Thyroid gland (tissue), 4 donors: ENCODE results near the gene MTCL1. TPM values are rescaled to one million over a fixed set of nuclear protein-coding genes. Genes with fewer than 3 reads are reported as not detected.

Source experiments
- DNase-seq, 2 donors: peaks; one replicate each; pipeline ENCODE4 v3.0.0-alpha.2; 2019
- H3K27ac ChIP-seq, 3 donors: fragments of 200-600 bp; sonication (generic); 1 replicate in 2 of 3; 2 replicates in 1 of 3; pipeline ENCODE4 v1.5.1; 2016 to 2019; ENCODE audit warnings: mild to moderate bottlenecking in 1 of 3, moderate library complexity in 1 of 3
- H3K27me3 ChIP-seq: fragments of 200-600 bp; sonication (generic); one replicate; pipeline ENCODE4 v1.5.1; 2019
- H3K36me3 ChIP-seq, 2 donors: fragments of 200-600 bp; sonication (generic); one replicate each; pipeline ENCODE4 v1.5.1; 2016 to 2019
- H3K4me1 ChIP-seq, 2 donors: fragments of 200-600 bp; sonication (generic); one replicate each; pipeline ENCODE4 v1.5.1; 2017 to 2019
- H3K4me3 ChIP-seq, 3 donors: fragments of 200-600 bp; sonication (generic); replicated peaks in 1 of 3; 1 replicate in 2 of 3; 2 replicates in 1 of 3; pipeline ENCODE4 v1.5.1; 2016; ENCODE audit warnings: mild to moderate bottlenecking in 1 of 3
- H3K9me3 ChIP-seq: fragments of 200-600 bp; sonication (generic); one replicate; pipeline ENCODE4 v1.5.1; 2017
- POLR2A ChIP-seq, 2 donors: fragments of 450-650 bp; IDR thresholded peaks; one replicate each; pipeline ENCODE4 v1.6.1; 2017; ENCODE audit warnings: antibody characterized with exemption in 2 of 2, mild to moderate bottlenecking in 2 of 2, moderate library complexity in 1 of 2
- WGBS, 2 donors: methylation state at CpG; one replicate each; pipeline ENCODE4 v1.1.5; 2017; 5-methylcytosine and 5-hydroxymethylcytosine counted together
- intact Hi-C: fragments of 100-400 bp; cut with DNase I; formaldehyde crosslinking; loops from one replicate; pipeline ENCODE4 v1.15.1; 2023
- total RNA-seq, 4 donors: library from RNA; depleted of rRNA; stranded (reverse); fragments of >200 nt; gene quantifications; one replicate each; pipeline ENCODE4 v1.2.3, GENCODE V29; 2016
- TF ChIP-seq, protein P1 (sequence below), 6 experiments: fragments of 200-600 bp in 3 of 6; fragments of 450-650 bp in 3 of 6; sonication (generic) in 3 of 6; IDR thresholded peaks; one replicate each; pipeline ENCODE4 v1.5.1; 2016 to 2019; ENCODE audit warnings: antibody characterized with exemption in 6 of 6, mild to moderate bottlenecking in 2 of 6, inconsistent platforms in 1 of 6, moderate library complexity in 1 of 6

Gene MTCL1
- total RNA-seq, 4 donors from 2014 or later = 2.0 to 3.2 (median 2.5) TPM

DNA sequence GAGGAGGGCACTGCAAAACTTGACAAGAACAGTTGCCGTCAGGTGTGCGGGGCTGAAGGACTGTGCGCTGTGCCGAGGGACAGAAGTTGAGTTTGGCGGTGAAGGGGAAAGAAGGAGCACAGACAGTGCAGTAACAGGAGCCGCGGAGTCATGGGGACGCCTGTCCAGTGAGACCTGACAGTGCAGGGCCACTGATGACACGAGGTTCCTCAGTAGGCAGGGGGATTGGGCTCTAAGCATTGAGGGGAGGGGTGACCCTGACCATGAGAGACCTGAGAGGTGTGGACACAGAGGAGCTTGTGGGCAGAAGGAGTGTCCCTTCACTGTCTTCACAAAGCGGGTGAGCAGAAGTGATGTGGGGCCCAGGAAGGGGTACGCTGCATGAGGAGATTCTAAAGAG lies 104.8 kb downstream of the MTCL1 start:
- 92 to 93% methylated on average over 11 of the region's 11 CpGs for WGBS, 2 donors
- H3K9me3 ChIP-seq = no peaks in the 10 kb centered on the region
- H3K36me3 ChIP-seq = no peaks in the 10 kb centered on the region
- no peak overlapping the region for H3K27ac ChIP-seq
- DNase-seq = no peak
- H3K4me3 ChIP-seq = no peak overlapping the region
- H3K27me3 ChIP-seq = no peaks in the 10 kb centered on the region
- TF ChIP-seq, protein P1, sequence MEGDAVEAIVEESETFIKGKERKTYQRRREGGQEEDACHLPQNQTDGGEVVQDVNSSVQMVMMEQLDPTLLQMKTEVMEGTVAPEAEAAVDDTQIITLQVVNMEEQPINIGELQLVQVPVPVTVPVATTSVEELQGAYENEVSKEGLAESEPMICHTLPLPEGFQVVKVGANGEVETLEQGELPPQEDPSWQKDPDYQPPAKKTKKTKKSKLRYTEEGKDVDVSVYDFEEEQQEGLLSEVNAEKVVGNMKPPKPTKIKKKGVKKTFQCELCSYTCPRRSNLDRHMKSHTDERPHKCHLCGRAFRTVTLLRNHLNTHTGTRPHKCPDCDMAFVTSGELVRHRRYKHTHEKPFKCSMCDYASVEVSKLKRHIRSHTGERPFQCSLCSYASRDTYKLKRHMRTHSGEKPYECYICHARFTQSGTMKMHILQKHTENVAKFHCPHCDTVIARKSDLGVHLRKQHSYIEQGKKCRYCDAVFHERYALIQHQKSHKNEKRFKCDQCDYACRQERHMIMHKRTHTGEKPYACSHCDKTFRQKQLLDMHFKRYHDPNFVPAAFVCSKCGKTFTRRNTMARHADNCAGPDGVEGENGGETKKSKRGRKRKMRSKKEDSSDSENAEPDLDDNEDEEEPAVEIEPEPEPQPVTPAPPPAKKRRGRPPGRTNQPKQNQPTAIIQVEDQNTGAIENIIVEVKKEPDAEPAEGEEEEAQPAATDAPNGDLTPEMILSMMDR (IDR thresholded peaks at IDR 0.05) = no peak
- no peak for TF ChIP-seq POLR2A (IDR thresholded peaks at IDR 0.05)
- intact Hi-C loops = no loop called here
- no peaks in the 10 kb centered on the region for H3K4me1 ChIP-seq

DNA sequence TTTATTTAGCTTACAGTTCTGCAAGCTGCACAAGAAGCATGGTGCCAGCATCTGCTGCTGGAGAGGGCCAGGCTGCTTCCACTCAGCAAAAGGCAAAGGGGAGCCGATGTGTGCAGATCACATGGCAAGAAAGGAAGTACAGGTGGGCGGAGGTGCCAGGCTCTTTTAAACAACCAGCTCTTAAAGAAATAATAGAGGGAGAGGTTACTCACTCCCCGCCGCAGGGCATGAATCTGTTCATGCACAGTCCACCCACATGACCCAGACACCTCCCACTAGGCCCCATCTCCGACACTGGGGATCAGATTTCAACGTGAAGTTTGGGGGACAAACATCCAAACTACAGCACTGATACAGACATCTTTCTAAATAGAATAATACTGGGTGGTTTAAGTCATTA lies 105.8 kb downstream of the MTCL1 start:
- intact Hi-C loops = no loop called here
- 89 to 92% methylated on average over 6 of the region's 6 CpGs for WGBS, 2 donors
- no peak overlapping the region for H3K27ac ChIP-seq
- no peaks in the 10 kb centered on the region for H3K9me3 ChIP-seq
- DNase-seq = no peak
- TF ChIP-seq, protein P1 (IDR thresholded peaks at IDR 0.05) = no peak
- TF ChIP-seq POLR2A (IDR thresholded peaks at IDR 0.05) = no peak
- H3K36me3 ChIP-seq = no peaks in the 10 kb centered on the region
- H3K4me1 ChIP-seq = no peaks in the 10 kb centered on the region
- H3K4me3 ChIP-seq = no peak overlapping the region
- H3K27me3 ChIP-seq = no peaks in the 10 kb centered on the region

DNA sequence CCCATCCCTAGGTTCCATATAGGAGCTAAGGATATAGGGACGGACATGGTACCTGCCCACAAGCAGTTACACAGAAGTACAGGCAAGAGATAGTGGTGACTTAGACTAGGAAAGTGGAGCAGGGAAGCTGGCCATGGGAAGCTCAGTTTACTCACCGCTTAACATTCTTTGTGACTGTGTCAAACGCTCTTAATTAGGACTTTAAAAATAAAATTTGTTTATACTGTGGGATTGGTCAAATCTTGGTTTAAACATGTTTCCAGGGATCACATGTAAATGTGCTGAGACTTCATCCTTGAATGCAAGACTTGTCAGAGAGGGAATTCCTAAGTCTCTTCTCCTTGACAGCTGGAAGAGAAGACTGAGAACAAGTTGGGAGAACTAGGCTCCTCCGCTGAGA lies 107.3 kb downstream of the MTCL1 start:
- intact Hi-C loops = no loop called here
- Histone ChIP-seq H3K36me3 (no peaks in the 10 kb centered on the region), H3K27me3 (no peaks in the 10 kb centered on the region), H3K27ac (no peak overlapping the region), H3K4me1 (no peaks in the 10 kb centered on the region), H3K9me3 (no peaks in the 10 kb centered on the region), H3K4me3 (no peak overlapping the region)
- TF ChIP-seq, protein P1 (IDR thresholded peaks at IDR 0.05) = no peak
- no peak for DNase-seq
- WGBS, 2 donors = 92 to 95% methylated on average over 4 of the region's 4 CpGs

DNA sequence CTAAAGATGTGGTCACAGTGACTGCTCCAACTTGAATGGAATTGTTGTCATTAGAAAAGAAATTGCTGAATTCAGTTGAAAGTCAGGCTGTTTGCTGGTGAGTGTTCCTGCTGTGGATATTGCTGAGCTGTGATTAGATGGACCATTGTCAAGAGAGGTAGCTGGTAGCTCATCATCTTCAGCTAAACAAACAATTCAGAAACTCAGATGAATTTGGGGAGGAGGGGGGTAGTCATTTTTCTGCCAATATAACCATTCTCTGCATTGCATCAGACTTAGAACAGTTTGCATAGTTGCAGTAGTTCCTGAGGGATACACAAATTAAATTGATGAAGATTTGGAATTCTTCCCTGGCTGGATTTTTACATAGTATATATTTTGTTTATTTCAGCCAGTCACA lies 108.3 kb downstream of the MTCL1 start:
- no peaks in the 10 kb centered on the region for H3K9me3 ChIP-seq
- no peaks in the 10 kb centered on the region for H3K36me3 ChIP-seq
- H3K4me3 ChIP-seq = no peak overlapping the region
- no peaks in the 10 kb centered on the region for H3K27me3 ChIP-seq
- no peak overlapping the region for H3K27ac ChIP-seq
- intact Hi-C loops = no loop called here
- no peak for DNase-seq
- no peaks in the 10 kb centered on the region for H3K4me1 ChIP-seq
- TF ChIP-seq, protein P1 (IDR thresholded peaks at IDR 0.05) = no peak
- TF ChIP-seq POLR2A (IDR thresholded peaks at IDR 0.05) = no peak

DNA sequence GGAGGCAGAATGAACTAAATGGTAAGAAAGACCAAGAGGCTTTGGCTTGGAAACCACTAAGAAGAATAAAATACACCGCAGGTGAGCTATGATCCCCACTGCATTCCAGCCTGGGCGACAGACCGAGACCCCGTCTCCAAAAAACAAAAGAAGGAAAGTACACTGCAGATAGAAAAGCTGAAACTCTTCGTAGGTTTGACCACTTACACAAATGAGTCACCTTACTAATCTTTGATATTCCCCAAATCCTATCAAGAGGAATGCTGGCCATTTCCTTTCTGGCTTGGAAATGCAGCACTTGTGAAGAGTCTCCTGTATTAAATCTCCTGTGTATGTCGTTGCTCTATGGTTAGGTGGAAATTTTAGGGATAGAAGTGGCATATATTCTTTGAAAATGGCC lies 108.8 kb downstream of the MTCL1 start:
- no peak overlapping the region for H3K27ac ChIP-seq
- H3K9me3 ChIP-seq = no peaks in the 10 kb centered on the region
- no peaks in the 10 kb centered on the region for H3K4me1 ChIP-seq
- no peaks in the 10 kb centered on the region for H3K36me3 ChIP-seq
- intact Hi-C loops = no loop called here
- WGBS, 2 donors = 68 to 77% methylated on average over 6 of the region's 6 CpGs
- no peak for DNase-seq
- no peak overlapping the region for H3K4me3 ChIP-seq
- TF ChIP-seq POLR2A (IDR thresholded peaks at IDR 0.05) = no peak
- TF ChIP-seq, protein P1 (IDR thresholded peaks at IDR 0.05) = no peak
- H3K27me3 ChIP-seq = no peaks in the 10 kb centered on the region
